ENCODE data around the gene RPL28.

RPL28 gene

GRCh38 chr19:55373306-55373992, 12.3 kb upstream of the RPL28 start:
- DNase-seq (ENCODE audit: low read depth, low spot score) = no peak

DNA sequence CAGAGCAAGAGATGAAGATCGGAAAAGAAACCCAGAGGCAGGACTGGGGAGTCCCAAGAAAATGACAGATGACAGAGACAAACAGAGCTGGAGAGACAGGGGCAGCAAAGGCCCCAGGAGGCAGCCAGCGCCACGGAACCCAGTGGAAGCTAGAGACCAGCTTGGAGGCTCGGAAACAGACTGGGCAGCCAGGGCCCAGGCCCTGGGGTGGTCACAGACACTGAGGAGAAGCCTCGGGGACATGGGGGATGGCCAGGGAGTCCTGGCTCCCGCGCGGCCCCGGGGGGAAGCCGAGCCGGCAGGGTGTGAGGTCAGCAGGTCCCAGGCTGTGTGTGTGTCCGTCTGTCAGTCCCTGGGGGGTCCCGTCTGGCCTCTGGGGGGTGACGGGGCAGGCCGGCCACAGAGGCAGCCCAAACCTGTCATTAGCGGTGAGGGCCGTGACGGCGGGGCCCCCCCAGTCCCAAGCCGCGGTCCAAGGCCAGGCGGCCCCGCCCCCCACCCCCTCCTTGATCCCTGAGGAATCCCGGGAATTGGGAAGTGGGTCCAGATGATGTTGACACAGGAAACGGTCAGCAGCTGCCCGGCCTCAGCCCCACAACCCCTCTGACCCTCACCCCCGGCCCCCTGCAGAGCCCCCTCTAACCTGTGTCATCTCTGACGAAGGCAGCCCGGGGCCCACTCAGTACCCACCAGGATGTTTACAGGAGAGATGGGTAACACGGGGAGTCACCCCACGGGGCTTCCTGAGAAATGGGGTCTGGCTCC, 11.6 kb upstream of the RPL28 start:
- DNase-seq (ENCODE audit: low read depth, low spot score) = no peak

DNA sequence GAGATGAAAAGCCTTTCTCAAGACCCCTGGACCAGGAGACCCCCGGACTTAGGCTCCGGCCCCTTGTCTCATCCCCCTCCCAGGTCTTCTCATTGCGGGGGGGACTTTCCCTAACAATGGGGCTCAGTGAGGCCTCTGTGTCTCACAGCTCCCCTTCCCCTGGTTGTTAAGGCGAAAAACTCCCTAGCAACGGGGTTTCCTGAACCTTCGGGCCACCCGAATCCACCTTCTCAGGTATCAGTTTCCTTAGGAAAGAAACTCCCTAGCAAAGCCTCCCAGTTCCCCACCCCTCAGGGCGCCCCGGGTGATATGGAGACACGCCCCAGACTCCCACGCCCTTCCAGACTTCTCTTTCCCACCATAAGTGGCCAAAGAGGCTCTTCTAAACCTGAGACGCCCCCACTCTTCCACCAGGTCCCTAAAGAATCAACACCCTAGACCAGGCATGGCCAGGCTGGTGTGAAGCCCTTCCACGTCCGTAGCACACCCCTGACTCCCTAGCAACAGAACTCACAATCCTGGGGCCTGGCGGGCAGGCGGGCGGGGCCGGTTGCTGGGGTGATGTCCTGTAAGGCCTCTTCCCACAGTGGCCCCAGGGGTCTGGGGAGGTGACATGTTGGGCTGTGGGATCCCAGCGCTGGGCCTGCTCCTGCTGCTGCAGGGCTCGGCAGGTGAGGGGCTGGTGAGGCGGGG, 9.3 kb upstream of the RPL28 start, which contains the start of gene TMEM190:
TMEM190 (plus strand) TSS at position 586 of the 693 bp plus-strand sequence; CDS start at position 614, 28 bp downstream.
- no peak for DNase-seq (ENCODE audit: low read depth, low spot score)

DNA sequence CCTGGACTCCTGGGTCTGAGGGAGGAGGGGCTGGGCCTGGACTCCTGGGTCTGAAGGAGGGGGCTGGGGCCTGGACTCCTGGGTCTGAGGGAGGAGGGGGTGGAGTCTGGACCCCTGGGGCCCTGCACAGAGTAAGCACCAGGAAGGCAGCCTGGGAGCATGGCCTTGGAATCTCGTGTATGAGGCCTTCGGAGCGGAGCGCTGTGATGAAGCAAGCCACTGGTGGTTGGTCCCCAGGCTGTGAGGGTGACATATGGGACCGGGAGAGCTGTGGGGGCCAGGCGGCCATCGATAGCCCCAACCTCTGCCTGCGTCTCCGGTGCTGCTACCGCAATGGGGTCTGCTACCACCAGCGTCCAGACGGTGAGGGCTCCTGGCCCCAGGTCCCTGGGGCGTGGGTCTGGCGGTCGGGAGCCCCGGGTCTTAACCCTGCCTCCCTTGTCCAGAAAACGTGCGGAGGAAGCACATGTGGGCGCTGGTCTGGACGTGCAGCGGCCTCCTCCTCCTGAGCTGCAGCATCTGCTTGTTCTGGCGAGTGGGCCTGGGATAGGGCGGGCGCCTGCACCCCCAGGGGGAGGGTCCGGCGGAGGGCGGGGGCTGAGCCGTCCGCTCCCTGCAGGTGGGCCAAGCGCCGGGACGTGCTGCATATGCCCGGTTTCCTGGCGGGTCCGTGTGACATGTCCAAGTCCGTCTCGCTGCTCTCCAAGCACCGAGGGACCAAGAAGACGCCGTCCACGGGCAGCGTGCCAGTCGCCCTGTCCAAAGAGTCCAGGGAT, 8.2 kb upstream of the RPL28 start:
- no peak for DNase-seq (ENCODE audit: low read depth, low spot score)

DNA sequence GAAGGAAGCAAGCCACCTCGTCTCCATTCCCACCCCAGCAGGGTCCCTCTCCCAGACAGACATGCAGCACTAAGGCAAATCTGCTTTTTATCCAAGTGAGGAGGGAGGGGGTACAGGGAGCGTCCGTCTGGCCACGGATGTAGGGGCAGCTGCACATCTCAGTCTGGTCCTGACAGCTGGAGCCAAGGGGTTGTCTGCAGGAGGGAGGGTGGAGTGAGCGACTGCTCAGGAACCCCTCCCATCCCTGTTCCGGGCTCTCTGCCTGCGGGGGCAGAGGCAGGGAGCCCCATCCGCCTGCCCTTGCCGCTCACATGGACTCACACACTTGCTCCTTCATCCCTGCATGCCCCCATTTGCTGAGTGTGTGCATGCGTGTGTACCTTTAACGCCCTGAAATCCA, 6.6 kb upstream of the RPL28 start:
- no peak for DNase-seq (ENCODE audit: low read depth, low spot score)

DNA sequence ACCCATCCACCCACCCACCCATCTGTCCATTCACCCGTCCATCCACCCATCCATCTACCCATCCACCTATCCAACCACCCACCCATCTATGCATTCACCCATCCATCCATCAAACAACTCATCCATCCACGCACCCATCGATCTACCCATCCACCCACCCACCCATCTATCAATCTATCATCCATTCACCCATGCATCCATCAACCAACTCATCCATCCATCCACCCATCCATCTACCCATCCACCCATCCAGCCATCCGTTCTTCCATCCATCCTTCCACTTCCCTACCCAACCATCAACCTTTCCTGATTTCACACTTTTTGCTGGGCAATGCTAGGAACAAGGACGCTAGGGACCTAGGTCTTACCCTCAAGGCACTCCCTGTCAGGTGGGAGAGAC, 3.7 kb upstream of the RPL28 start:
- DNase-seq (ENCODE audit: low read depth, low spot score) = no peak

GRCh38 chr19:55382522-55383054, 3.1 kb upstream of the RPL28 start:
- no peak for DNase-seq (ENCODE audit: low read depth, low spot score)

DNA sequence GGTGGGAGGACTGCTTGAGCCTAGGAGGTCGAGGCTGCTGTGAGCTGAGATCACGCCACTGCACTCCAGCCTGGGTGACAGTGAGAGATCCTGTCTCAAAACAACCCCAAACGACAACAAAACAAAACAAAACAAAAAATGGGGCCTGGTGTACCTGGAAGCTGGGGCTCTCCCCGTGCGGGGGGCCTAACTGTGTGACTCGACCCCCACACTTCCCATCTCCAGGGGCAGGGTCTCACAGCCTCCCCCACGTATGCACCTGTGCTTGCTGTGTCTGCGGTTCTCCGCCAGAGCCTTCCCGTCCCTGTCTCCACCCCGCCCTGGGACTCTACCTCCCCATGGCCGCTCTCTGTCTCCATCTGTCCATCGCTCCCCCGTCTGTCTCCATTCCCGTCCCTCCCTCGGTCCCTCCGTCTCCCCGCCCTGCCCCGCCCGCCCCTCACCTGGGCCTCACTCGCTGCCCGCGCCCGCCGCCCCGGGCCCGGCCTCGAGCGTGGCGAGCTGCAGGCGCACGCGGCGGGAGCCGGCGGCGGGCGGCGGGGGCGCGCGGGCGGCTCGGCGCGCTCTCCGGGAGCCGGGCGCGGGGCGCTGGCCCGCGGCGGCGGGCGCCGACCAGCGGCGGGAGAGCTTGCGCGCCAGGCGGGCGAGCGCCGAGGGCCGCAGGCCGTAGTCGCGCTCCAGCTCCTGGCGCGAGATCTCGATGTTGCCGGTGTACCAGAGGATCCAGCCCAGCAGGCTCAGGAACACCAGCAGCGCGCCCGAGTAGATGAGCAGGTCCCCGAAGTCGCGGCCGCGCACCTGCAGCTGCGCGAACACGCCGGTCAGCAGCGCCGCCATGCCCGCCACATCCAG, 2.2 kb upstream of the RPL28 start:
- no peak for DNase-seq (ENCODE audit: low read depth, low spot score)

DNA sequence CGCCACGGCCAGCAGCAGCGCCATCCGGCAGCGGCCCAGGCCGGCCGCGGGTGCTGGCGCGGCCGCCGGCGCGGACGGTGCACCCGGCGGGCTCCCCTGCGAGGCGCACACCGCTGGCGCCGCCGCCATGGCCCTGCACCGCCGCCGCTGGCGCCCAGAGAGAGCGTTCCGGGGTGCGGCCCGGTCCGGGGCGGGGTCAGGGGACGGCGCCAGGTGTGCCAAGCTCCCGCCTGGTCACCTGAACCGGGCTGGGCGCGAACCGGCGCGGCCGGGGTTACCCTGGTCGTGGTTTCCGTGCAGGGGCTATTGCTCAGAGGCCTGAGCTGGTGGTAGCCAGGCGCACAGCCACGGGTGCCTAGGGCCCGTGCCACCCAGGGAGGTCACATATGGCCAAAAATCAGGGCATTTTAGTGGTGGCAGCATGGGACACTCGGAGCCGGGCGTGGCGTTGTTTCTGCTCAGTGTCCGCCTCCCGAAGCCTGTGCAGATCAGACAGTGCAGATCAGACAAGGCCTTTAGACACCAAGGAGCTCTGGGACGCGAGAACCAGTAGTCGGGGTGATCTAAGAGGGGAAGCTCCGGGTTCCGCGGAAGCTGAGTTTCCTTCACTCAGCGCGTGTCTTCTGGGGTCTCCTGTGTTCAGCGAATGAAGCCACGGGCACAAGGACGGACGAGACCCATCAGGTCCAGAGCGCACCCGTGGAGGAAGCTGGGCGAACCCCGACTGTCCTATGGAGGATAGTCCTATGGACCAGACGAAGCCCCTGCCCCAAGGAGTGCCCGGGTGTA, 1.4 kb upstream of the RPL28 start, which contains the start of gene TMEM238:
TMEM238 (minus strand) TSS at position 162 of the 789 bp plus-strand sequence; CDS start at position 129, 33 bp downstream.
- no peak for DNase-seq (ENCODE audit: low read depth, low spot score)

- DNase-seq (ENCODE audit: low read depth, low spot score) = peak; percentile 81
Observed at GRCh38 chr19:55384920-55385723, 610 bp upstream of the RPL28 start.

DNA sequence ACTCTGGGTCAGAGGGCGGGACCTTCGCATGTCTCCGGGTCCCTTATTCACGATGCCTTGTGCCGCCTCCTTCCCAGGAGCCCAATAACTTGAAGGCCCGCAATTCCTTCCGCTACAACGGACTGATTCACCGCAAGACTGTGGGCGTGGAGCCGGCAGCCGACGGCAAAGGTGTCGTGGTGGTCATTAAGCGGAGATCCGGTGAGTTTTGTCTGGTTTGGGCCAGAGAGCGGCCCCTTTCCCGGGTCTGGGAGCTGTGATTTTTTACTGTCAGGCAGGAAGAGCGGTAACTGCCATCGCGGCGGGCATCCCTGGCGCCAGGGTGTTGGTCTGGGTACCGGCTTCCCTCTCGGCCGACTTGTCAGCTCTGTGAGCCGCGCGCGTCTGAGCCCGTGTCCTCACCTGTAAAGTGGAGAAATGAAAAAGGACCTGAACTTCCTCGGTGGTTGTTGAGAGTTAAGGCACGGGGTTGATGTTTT, 800 bp downstream of the RPL28 start:
- DNase-seq (ENCODE audit: low read depth, low spot score) = no peak

- no peak for DNase-seq (ENCODE audit: low read depth, low spot score)
Observed at GRCh38 chr19:55387736-55388497, 2.2 kb downstream of the RPL28 start.

GRCh38 chr19:55389386-55390317, 3.9 kb downstream of the RPL28 start:
- no peak for DNase-seq (ENCODE audit: low read depth, low spot score)

DNA sequence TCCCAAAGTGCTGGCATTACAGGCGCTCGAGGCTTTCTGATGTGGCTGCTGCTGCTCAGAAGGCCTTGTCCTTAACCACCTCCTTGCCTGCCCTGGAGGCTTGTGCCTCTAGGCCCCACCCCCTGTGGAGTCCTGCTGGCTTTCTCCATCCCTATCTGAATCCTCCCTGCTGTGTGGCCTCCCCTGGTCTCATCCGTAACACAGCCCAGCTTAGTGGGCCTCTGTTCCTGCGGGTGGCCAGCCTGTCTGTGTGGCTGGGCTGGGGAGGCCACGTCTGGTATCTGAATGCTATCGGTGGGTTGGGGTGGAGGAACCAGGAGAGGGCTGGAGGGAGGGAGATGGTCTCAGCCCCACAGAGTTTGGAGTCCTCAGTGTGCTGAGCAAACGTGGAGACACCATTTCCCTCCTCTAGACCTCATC, 4.7 kb downstream of the RPL28 start:
- no peak for DNase-seq (ENCODE audit: low read depth, low spot score)

GRCh38 chr19:55391191-55391670, 5.5 kb downstream of the RPL28 start:
- DNase-seq (ENCODE audit: low read depth, low spot score) = no peak

Data from iPS DF 19.7 (cell line).